ENCODE data around the gene TMEM156.

- TF ChIP-seq CTCF (IDR thresholded peaks at IDR 0.05 in 8 of 11, conservative IDR thresholded peaks at IDR 0.05 in 3 of 11): no peak
- no peak for TF ChIP-seq POLR2A (IDR thresholded peaks at IDR 0.05)
- TF ChIP-seq POLR2AphosphoS5 (IDR thresholded peaks at IDR 0.05): no peak
Measured at GRCh38 chr4:38994135-38994534, 38.1 kb downstream of the TMEM156 start.

All from spleen (tissue), 7 donors.